ENCODE data around the gene ABTB2. TPM values are rescaled to one million over a fixed set of nuclear protein-coding genes. Genes with fewer than 3 reads are reported as not detected.

Gene ABTB2
- total RNA-seq, 1 experiment from 2014 or later = 3.6 TPM

GRCh38 chr11:34379539-34379938, 21.7 kb upstream of the ABTB2 start:
- Mint-ChIP-seq H3K36me3 (ENCODE audit: insufficient read depth, unreplicated experiment) (no peaks in the 10 kb centered on the region), H3K4me3 (ENCODE audit: unreplicated experiment) (no peak overlapping the region), H3K27ac (ENCODE audit: unreplicated experiment) (no peak overlapping the region), H3K9me3 (ENCODE audit: unreplicated experiment) (peaks cover 27% of the 10 kb centered on the region), H3K27me3 (ENCODE audit: insufficient read depth, unreplicated experiment) (peaks cover 3% of the 10 kb centered on the region), H3K4me1 (ENCODE audit: low read depth, unreplicated experiment) (no peaks in the 10 kb centered on the region)
- no peak for DNase-seq
- peaks cover 13% of the 10 kb centered on the region for H3K9me3 ChIP-seq
- TF ChIP-seq, protein P1, sequence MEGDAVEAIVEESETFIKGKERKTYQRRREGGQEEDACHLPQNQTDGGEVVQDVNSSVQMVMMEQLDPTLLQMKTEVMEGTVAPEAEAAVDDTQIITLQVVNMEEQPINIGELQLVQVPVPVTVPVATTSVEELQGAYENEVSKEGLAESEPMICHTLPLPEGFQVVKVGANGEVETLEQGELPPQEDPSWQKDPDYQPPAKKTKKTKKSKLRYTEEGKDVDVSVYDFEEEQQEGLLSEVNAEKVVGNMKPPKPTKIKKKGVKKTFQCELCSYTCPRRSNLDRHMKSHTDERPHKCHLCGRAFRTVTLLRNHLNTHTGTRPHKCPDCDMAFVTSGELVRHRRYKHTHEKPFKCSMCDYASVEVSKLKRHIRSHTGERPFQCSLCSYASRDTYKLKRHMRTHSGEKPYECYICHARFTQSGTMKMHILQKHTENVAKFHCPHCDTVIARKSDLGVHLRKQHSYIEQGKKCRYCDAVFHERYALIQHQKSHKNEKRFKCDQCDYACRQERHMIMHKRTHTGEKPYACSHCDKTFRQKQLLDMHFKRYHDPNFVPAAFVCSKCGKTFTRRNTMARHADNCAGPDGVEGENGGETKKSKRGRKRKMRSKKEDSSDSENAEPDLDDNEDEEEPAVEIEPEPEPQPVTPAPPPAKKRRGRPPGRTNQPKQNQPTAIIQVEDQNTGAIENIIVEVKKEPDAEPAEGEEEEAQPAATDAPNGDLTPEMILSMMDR (IDR thresholded peaks at IDR 0.05; ENCODE audit: insufficient read depth in 1 of 2, low read depth in 1 of 2, low read length in 1 of 2, severe bottlenecking in 1 of 2, unreplicated experiment in 1 of 2) = no peak
- POLR2A ChIA-PET = interaction anchor here (0.6 kb wide), 1 partner anchor 8 kb away, joined by 6 read pairs; no protein-coding TSS in a partner anchor
- BruUV-seq (replicated peaks) = no TSS peak
- H3K4me3 ChIP-seq (ENCODE audit: low read depth, low read length) = no peak overlapping the region
- no peaks in the 10 kb centered on the region for H3K36me3 ChIP-seq (ENCODE audit: control insufficient read depth, insufficient read depth, low read length)
- CTCF ChIA-PET = interaction anchor here (0.5 kb wide), 1 partner anchor 39 kb away, joined by 4 read pairs; no protein-coding TSS in a partner anchor
- no peaks in the 10 kb centered on the region for H3K4me1 ChIP-seq
- no peaks in the 10 kb centered on the region for H3K27me3 ChIP-seq (replicated peaks; ENCODE audit: control insufficient read depth, insufficient read depth, low read length)
- intact Hi-C loops (cut with micrococcal nuclease; ENCODE audit: unreplicated experiment) = no loop called here

DNA sequence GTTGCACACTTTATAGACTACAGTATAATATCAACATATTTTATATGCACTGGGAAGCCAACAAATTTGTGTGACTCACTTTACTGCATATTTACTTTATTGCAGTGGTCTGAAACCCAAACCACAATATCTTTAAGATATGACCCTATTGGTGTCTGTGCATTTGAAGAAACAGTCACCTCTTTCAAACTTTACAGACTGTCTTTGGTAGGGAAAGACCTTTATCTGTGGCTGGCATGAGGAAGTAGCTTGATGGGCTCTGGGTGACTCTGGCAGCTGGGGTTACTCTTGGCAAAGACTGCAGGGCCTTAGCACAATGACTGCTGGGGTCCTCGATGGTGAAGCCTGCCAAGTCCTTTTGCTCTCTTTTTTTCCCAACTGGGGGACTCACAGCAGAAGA, 21.3 kb upstream of the ABTB2 start:
- BruUV-seq (replicated peaks) = no TSS peak
- H3K4me3 Mint-ChIP-seq (ENCODE audit: unreplicated experiment) = no peak overlapping the region
- ChIA-PET POLR2A (interaction anchor here (0.6 kb wide), 1 partner anchor 8 kb away, joined by 6 read pairs; no protein-coding TSS in a partner anchor), CTCF (interaction anchor here (0.5 kb wide), 1 partner anchor 38 kb away, joined by 4 read pairs; no protein-coding TSS in a partner anchor)
- no peak for DNase-seq
- H3K36me3 ChIP-seq (ENCODE audit: control insufficient read depth, insufficient read depth, low read length) = no peaks in the 10 kb centered on the region
- no peak overlapping the region for H3K4me3 ChIP-seq (ENCODE audit: low read depth, low read length)
- H3K27me3 Mint-ChIP-seq (ENCODE audit: insufficient read depth, unreplicated experiment) = peaks cover 3% of the 10 kb centered on the region
- H3K9me3 Mint-ChIP-seq (ENCODE audit: unreplicated experiment) = peaks cover 27% of the 10 kb centered on the region
- no peaks in the 10 kb centered on the region for H3K4me1 Mint-ChIP-seq (ENCODE audit: low read depth, unreplicated experiment)
- TF ChIP-seq, protein P1 (IDR thresholded peaks at IDR 0.05; ENCODE audit: insufficient read depth in 1 of 2, low read depth in 1 of 2, low read length in 1 of 2, severe bottlenecking in 1 of 2, unreplicated experiment in 1 of 2) = no peak
- no peaks in the 10 kb centered on the region for H3K4me1 ChIP-seq
- intact Hi-C loops (cut with micrococcal nuclease; ENCODE audit: unreplicated experiment) = no loop called here
- H3K27ac Mint-ChIP-seq (ENCODE audit: unreplicated experiment) = no peak overlapping the region
- no peaks in the 10 kb centered on the region for H3K36me3 Mint-ChIP-seq (ENCODE audit: insufficient read depth, unreplicated experiment)
- peaks cover 13% of the 10 kb centered on the region for H3K9me3 ChIP-seq
- no peaks in the 10 kb centered on the region for H3K27me3 ChIP-seq (replicated peaks; ENCODE audit: control insufficient read depth, insufficient read depth, low read length)

DNA sequence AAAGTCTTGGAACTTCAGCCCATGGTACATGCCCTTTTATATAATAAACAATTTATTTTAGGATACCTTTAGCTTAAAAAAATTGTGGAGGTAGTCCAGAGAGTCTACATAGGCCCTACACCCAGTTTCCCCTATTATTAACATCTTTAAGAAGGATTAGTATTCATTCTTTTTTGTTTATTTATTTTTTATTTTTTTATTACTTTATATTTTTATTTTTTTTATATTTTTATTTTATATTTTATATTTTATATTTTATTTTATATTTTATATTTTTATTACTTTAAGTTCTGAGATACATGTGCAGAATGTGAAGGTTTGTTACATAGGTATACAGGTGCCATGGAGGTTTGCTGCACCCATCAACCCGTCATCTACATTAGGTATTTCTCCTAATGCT, 15.9 kb upstream of the ABTB2 start:
- CTCF ChIA-PET = no interaction called here

More for the DNA sequence above, 15.9 kb upstream of the ABTB2 start:
- Histone ChIP-seq H3K4me1 (0 out of 2 replicates have a peak, but pooled peaks cover 5% of the 10 kb centered on the region), H3K9me3 (peaks cover 13% of the 10 kb centered on the region), H3K36me3 (ENCODE audit: control insufficient read depth, insufficient read depth, low read length) (no peaks in the 10 kb centered on the region), H3K4me3 (ENCODE audit: low read depth, low read length) (no peak overlapping the region), H3K27me3 (replicated peaks; ENCODE audit: control insufficient read depth, insufficient read depth, low read length) (no peaks in the 10 kb centered on the region)
- Mint-ChIP-seq H3K4me1 (ENCODE audit: low read depth, unreplicated experiment) (peaks cover 13% of the 10 kb centered on the region), H3K4me3 (ENCODE audit: unreplicated experiment) (no peak overlapping the region), H3K9me3 (ENCODE audit: unreplicated experiment) (peaks cover 27% of the 10 kb centered on the region), H3K27me3 (ENCODE audit: insufficient read depth, unreplicated experiment) (no peaks in the 10 kb centered on the region), H3K27ac (ENCODE audit: unreplicated experiment) (no peak overlapping the region), H3K36me3 (ENCODE audit: insufficient read depth, unreplicated experiment) (no peaks in the 10 kb centered on the region)
- intact Hi-C loops (cut with micrococcal nuclease; ENCODE audit: unreplicated experiment) = no loop called here
- TF ChIP-seq, protein P1 (IDR thresholded peaks at IDR 0.05; ENCODE audit: insufficient read depth in 1 of 2, low read depth in 1 of 2, low read length in 1 of 2, severe bottlenecking in 1 of 2, unreplicated experiment in 1 of 2) = no peak
- BruUV-seq (replicated peaks) = no TSS peak
- no peak for DNase-seq
- POLR2A ChIA-PET = no interaction called here

Data from Caco-2 (cell line).